ENCODE results near the gene PEX11G.

DNA sequence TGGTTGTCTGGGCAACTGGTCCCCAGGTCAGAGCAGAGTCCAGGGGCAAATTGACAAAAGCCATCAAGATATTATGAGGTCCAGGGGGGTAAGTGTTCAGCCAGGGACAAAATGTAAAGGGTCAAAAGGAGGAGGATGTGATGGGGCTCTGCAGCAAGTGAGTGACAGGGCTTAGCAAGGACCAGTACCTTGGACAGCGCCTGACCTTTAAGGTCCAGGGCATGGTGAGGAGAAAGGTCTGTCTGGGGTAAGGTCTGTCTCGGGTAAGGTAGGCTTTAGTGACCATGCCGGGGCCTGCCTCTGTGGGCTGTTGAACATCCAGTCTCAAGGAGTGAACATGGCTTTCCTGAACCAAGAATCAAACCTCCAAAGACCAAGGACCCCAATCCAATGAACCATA is 20.8 kb upstream of the PEX11G start:
- TF ChIP-seq CTCF (IDR thresholded peaks at IDR 0.05; ENCODE audit: extremely low read depth in 1 of 2, insufficient read depth in 1 of 2, low read depth in 1 of 2, low read length in 2 of 2) (no peak), POLR2A (IDR thresholded peaks at IDR 0.05; ENCODE audit: low read depth, low read length) (no peak), EZH2 (IDR thresholded peaks at IDR 0.05; ENCODE audit: borderline replicate concordance, low read depth, low read length, severe bottlenecking) (no peak), MYC (IDR thresholded peaks at IDR 0.05; ENCODE audit: low read depth, low read length) (no peak), JUN (IDR thresholded peaks at IDR 0.05; ENCODE audit: borderline replicate concordance, insufficient read depth, insufficient read length, low read depth) (no peak), POLR2AphosphoS5 (IDR thresholded peaks at IDR 0.05; ENCODE audit: insufficient read depth, low read depth, low read length) (no peak)
- TF ChIP-seq, protein P1, sequence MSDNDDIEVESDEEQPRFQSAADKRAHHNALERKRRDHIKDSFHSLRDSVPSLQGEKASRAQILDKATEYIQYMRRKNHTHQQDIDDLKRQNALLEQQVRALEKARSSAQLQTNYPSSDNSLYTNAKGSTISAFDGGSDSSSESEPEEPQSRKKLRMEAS (IDR thresholded peaks at IDR 0.05; ENCODE audit: insufficient read depth, insufficient read length): no peak
